ENCODE measurements around the gene MPP3. TPM values are rescaled to one million over a fixed set of nuclear protein-coding genes. Genes with fewer than 3 reads are reported as not detected.

The MPP3 gene
- polyA plus RNA-seq, 12 donors, result 3.1 to 42.0 (median 4.3) TPM; not detected in 1

GRCh38 chr17:43774304-43775250 lies 58.4 kb downstream of the MPP3 start:
- DNase-seq, result no peak

GRCh38 chr17:43772877-43773648 lies 59.9 kb downstream of the MPP3 start:
- DNase-seq, result no peak

GRCh38 chr17:43771463-43771862 lies 61.5 kb downstream of the MPP3 start:
- no peak for DNase-seq

GRCh38 chr17:43770957-43771356 lies 62.0 kb downstream of the MPP3 start:
- no peak for DNase-seq

GRCh38 chr17:43769859-43770258 lies 63.1 kb downstream of the MPP3 start:
- DNase-seq, result no peak

- no peak for DNase-seq
Measured at GRCh38 chr17:43769426-43769825, 63.5 kb downstream of the MPP3 start.

GRCh38 chr17:43768943-43769342 lies 64.0 kb downstream of the MPP3 start:
- no peak for DNase-seq

- DNase-seq, result no peak
Measured at GRCh38 chr17:43768382-43768781, 64.6 kb downstream of the MPP3 start.

GRCh38 chr17:43767713-43768059 lies 65.3 kb downstream of the MPP3 start:
- no peak for DNase-seq

- DNase-seq, result no peak
Measured at GRCh38 chr17:43767053-43767712, 65.8 kb downstream of the MPP3 start.

- peak; percentile 39 for DNase-seq
Measured at GRCh38 chr17:43766413-43767052, 66.4 kb downstream of the MPP3 start.

- DNase-seq, result peak; percentile 92
Measured at GRCh38 chr17:43760254-43760852, 72.6 kb downstream of the MPP3 start.

GRCh38 chr17:43759836-43760235 lies 73.1 kb downstream of the MPP3 start:
- no peak for DNase-seq

GRCh38 chr17:43758497-43759174 lies 74.3 kb downstream of the MPP3 start, which contains the start of gene SOST:
TSS of gene SOST (minus strand) at chr17:43758791. CDS start at chr17:43758741, 50 bp downstream.
- no peak for DNase-seq

- no peak for DNase-seq
Measured at GRCh38 chr17:43758086-43758485, 74.9 kb downstream of the MPP3 start.

GRCh38 chr17:43757171-43757660 lies 75.7 kb downstream of the MPP3 start:
- DNase-seq, result no peak

GRCh38 chr17:43756201-43756600 lies 76.7 kb downstream of the MPP3 start:
- DNase-seq, result no peak

- no peak for DNase-seq
Measured at GRCh38 chr17:43755389-43755875, 77.5 kb downstream of the MPP3 start.

GRCh38 chr17:43754947-43755346 lies 78.0 kb downstream of the MPP3 start:
- no peak for DNase-seq

- DNase-seq, result no peak
Measured at GRCh38 chr17:43753493-43754129, 79.3 kb downstream of the MPP3 start.
